Inferior parietal cortex (tissue), 1 donor: Measurements from ENCODE around the gene AP5S1.
A peak's percentile ranks its signal among the peaks of the same experiment; 100 is the strongest.
"Not testable (repeated sequence)": the region's sequence is repeated elsewhere in the genome, so short reads cannot be mapped to it uniquely, and the experiment has no call there.

Experiments used
- DNase-seq: peaks from one replicate; pipeline ENCODE4 v3.0.0-alpha.2; 2016; ENCODE audit errors: extremely low spot score

Gene AP5S1

DNA sequence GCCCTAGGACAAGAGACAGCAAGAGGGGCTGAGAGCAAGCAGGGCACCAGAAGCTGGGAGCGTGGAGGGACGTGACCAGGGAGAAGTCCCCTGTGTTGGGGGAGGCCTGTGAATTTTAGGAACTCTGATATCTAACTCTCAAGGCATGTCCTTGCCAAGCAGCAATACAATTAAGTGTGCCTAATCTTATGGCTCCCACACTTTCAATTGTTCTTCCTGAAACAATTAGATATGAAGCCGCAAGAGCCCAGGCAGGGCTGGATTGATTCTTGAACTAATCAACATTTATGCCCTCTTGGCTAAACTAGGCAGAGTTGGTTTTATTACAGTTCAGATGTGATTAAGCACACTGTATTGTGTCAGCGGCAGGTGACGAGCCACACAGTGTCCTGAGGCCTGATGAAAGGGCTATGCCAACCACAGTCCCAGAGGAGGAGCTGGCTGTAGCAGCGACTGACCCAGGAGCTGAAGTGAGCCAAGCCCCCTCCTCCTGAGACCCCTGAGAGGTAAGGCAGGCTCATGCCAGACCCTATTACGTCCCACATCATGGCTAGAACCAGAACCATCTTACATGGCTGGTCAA, 22.1 kb downstream of the AP5S1 start:
- DNase-seq = no peak

GRCh38 chr20:3843490-3843889, 23.1 kb downstream of the AP5S1 start:
- no peak for DNase-seq

DNA sequence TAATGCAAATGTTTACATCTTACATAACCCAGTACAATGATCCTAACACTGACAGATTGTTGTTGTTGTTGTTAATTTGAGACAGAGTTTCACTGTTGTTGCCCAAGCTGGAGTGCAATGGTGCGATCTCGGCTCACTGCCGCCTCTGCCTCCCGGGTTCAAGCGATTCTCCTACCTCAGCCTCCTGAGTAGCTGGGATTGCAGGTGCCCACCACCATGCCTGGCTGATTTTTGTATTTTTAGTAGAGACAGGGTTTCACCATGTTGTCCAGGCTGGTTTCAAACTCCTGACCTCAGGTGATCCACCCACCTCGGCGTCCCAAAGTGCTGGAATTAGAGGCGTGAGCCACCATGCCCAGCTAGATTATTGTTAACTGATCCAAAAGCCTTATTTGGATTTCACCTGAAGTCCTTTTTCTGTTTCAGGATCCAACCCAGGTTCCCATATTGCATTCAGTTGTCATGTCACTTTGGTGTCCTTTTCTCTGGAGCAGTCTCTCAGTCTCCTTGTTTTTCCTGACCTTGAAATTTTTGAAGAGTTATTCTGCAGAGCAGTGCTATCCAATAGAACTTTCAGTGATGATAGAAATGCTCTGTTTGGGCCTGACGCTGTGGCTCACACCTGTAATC, 23.8 kb downstream of the AP5S1 start:
- not testable (repeated sequence) for DNase-seq

DNA sequence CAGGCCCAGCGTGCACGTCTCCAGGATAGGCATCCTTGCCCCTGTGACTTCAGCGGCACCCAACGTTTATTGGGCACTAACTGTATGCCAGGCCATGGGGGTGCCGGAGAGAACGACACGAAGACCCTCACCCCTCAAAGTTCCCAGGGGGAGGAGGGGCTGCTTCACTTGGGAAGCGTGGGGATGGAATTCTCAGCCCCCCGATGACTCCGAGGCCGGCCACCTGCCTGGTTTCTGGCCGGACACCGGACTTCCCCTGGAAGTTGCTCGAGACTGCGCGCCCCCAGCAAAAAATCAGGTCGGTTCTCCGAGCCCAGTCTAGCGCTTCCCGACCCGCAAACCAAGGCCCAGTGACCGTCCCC, 26.0 kb downstream of the AP5S1 start:
- DNase-seq = peak; percentile 3

DNA sequence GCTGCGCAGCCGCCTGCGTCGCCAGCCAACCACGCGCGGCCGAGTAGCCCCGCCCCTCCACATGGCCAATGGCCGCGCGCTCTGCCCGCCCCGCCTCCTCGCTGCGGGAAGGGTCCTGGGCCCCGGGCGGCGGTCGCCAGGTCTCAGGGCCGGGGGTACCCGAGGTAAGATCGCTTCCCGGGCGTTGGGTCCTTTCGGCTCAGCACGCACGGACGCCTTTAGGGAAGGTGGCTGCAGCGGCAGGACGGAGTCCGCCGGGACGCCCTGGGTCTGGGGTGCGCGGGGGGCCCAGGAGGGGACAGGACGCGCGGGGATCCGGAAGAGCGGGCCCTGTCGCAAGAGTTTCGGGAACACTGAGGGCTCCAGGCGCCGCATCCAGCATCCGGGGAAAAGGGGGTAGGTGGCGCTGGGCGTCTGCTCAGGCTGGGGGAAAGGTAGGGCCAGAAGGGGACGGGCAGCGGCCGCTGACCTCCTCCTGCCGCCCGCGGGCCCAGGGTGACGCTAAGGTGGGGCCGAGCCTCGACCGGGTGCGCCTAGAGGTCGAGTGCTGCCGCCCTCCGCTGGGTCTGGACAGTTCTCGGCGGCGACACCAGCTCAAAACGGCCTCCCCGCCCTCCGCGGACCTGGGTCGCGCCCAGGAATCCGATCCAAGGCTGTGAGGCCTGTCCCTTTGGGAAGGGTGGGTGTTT, 26.5 kb downstream of the AP5S1 start, which contains the start of gene MAVS:
Gene MAVS (plus strand): TSS at position 95 of the 689 bp plus-strand sequence. CDS start 7,791 bp downstream, outside the sequence.
- peak; percentile 85 for DNase-seq

- peak; percentile 26 for DNase-seq
Measured at GRCh38 chr20:3847429-3847940, 27.1 kb downstream of the AP5S1 start.

DNA sequence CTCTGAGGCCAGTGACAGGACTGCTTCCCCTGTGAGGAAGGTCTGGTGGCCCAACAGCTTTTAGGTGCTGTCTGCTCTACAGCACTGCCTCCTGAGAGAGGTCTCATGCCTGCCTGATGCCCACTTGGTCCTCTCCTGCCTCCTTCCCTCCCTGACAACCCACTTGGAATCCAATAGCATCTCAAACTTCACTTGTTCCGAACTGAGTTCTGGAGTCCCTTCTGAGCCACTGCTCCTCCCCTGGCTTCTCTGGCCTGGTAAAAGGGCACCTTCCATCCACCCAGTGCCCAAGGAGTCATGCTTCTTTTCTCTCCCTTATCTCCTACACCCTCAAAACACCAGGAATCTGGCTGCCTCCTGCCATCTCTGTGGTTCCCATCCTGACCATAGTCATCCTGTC, 28.2 kb downstream of the AP5S1 start:
- no peak for DNase-seq

- no peak for DNase-seq
Measured at GRCh38 chr20:3854462-3854871, 34.1 kb downstream of the AP5S1 start.

DNA sequence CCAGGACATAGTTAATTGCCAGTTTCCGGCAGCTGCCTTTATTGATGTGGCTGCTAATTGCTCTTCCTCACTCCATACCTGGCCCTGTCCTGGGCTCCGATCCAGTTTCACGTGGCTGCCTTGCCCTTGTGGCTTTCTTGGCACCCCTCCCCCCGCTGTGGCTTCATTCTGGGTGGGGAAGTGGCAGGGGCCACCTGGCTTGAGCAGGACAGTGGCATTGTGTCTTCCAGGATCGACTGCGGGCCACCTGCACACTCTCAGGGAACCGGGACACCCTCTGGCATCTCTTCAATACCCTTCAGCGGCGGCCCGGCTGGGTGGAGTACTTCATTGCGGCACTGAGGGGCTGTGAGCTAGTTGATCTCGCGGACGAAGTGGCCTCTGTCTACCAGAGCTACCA, 37.1 kb downstream of the AP5S1 start:
- no peak for DNase-seq

GRCh38 chr20:3858689-3859088, 38.3 kb downstream of the AP5S1 start:
- no peak for DNase-seq

DNA sequence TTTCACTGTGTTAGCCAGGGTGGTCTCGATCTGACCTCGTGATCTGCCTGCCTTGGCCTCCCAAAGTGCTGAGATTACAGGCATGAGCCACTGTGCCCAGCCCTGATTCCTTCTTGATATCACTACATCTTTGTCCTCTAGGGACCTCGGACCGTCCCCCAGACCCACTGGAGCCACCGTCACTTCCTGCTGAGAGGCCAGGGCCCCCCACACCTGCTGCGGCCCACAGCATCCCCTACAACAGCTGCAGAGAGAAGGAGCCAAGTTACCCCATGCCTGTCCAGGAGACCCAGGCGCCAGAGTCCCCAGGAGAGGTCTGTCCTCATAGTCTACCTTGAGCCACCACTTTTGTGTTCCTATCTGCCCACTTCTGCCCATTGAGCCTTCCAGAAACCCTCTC, 40.8 kb downstream of the AP5S1 start:
- no peak for DNase-seq

- no peak for DNase-seq
Measured at GRCh38 chr20:3862333-3862732, 42.0 kb downstream of the AP5S1 start.

DNA sequence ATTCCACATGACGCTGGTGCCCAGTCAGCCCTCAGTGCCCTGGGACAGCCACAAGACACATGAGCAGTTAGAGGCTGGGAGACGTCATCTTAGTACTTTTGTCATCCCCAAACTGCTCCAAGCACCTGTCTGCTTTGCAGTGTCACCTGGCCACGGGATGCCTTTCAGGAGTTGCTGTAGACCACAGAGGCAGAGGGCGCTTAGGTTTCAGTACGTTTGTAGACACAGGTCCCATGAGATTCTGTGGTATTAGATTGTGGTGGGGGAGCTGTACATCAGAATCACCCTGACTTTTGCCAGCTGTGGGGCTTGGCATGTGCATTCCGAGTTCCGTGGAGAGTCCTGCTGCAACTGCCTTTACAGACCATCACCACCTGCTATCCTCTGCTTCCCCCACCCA, 43.0 kb downstream of the AP5S1 start:
- no peak for DNase-seq

DNA sequence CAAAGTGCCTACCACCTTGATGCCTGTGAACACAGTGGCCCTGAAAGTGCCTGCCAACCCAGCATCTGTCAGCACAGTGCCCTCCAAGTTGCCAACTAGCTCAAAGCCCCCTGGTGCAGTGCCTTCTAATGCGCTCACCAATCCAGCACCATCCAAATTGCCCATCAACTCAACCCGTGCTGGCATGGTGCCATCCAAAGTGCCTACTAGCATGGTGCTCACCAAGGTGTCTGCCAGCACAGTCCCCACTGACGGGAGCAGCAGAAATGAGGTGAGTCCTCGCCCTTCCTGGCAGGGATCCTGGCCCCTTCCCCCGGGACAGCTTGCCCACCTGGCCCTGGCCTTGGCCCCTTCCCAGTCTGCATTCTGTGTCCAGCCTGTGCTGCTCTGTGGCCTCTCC, 44.2 kb downstream of the AP5S1 start:
- DNase-seq = no peak

DNA sequence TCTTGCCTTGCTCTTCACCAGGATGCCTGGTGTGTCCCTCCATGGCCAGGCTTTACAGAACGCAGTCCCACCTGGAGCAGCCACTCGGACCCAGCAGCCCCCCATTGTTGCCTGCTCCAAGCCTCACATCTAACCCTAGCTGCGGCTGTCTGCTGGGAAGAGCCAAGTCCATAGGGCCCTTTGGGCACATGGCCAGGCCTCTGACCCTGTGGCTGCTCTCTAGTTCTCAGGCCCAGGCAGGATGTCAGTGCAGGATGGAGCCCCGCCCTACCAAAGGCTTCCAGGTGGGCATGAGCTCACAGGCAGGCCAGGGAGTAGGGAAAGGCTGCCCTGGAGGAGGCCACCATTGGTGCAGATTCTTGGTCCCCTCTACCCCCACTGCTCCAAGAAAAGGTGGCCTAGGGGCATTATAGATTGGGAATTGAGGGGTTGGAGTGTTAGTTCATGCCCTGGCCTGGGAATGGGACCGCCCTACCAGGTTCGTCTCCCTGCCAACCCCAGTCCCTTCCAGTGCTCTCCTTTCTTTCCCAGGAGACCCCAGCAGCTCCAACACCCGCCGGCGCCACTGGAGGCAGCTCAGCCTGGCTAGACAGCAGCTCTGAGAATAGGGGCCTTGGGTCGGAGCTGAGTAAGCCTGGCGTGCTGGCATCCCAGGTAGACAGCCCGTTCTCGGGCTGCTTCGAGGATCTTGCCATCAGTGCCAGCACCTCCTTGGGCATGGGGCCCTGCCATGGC, 45.0 kb downstream of the AP5S1 start:
- DNase-seq = no peak

DNA sequence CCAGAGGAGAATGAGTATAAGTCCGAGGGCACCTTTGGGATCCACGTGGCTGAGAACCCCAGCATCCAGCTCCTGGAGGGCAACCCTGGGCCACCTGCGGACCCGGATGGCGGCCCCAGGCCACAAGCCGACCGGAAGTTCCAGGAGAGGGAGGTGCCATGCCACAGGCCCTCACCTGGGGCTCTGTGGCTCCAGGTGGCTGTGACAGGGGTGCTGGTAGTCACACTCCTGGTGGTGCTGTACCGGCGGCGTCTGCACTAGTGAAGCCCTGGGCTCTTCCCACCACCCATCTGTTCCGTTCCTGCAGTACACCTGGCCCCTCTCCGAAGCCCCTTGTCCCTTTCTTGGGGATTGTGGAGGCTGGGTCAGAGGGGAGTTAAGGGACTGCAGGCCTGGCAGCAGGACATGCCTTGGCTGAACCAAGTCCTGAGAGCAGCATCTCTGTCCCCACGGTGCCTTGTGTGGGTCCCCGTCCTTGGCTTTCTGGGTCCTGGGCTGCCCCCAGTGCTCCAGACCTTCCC, 45.6 kb downstream of the AP5S1 start:
- DNase-seq = no peak

DNA sequence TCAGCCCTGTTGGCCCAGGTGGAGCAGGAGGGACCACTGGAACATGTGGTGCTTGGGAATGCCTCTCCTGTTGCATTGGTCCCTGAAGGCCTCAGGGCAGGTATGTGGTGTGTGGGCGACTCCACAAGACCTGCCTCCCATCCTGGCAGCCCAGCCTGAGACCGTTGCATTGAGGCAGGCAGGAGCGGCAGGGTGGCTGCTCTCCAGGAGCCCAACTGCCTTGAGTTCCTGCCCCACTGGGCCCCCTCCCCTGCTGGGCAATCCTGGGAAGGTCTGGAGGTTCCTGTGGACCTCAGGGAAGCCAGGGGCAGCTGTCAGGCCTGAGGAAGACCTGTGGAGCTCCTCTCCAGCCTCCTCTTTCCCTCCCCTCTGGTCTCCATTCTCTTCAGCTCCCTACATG, 46.1 kb downstream of the AP5S1 start:
- DNase-seq = no peak

DNA sequence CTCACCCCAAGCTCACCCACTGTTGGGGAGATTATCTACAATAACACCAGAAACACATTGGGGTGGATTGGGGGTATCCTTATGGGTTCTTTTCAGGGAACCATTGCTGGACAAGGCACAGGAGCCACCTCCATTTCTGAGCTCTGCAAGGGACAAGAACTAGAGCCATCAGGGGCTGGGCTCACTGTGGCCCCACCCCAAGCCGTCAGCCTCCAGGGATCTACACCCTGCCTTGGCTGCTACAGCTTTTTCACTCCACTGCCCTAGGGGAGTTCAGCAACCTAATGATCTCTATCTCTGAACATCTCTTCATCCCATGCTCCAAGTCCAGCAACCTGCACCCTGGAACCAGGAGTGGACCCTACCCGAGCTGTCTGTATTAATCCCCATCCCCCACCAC, 47.5 kb downstream of the AP5S1 start:
- DNase-seq = no peak

DNA sequence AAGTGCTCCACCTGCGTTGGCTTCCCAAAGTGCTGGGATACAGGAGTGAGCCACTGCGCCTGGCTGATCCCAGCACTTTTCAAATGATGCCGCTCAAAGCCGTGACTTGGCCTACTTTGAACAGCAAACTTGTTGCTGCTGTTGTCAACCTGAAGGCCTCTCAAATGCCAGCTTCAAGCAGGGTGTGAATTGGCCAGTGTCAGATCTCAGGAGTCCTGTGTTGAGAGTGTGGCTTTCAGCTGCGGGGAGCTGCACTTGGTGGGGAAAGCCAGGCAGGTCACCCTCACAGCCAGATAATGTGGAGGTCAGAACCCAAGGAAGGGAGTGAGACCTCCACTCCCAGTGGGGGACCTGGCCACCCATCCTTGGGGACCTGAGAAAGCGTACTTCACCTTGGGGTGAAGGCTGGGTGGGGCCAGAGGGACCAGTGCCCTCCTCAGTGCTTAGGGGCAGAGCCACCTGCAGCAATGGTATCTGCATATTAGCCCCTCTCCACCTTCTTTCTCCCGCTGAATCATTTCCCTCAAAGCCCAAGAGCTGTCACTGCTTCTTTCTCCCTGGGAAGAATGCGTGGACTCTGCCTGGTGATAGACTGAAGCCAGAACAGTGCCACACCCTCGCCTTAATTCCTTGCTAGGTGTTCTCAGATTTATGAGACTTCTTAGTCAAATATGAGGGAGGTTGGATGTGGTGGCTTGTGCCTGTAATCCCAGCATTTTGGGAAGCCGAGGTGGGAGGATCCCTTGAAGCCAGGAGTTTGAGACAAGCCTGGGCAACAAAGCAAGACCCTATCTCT, 49.7 kb downstream of the AP5S1 start:
- no peak for DNase-seq

DNA sequence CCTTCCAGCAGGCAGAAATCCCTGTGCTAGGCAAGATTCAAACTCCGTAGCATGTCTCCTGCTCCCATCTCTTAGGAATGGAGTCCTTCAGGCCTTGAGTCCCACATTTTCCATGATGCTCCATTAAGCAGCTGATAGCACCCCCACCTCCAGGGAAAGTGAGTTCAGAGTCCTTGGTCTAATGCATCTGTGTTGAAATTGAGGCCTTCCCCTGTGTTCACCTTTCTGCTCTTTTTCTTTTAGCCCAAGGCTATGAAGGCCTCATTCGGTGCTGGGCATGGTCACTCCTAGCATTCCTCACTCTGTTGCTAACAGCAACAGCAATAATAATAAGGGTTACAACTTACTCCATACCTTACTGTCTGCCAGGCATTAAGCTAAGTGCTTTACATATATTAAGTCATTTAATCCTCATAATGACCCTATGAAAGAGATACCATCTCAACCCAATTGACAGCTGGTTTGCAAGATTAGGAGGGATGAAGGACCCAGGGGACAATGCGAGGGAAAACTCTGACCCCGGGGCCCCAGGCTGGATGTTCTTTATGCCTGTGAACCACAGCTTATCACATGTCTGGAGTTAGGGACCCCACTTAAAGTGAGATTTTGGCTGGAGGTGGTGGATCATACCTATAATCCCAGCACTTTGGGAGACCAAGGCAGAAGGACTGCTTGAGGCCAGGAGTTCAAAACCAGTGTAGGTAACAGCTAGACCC, 51.4 kb downstream of the AP5S1 start:
- no peak for DNase-seq

DNA sequence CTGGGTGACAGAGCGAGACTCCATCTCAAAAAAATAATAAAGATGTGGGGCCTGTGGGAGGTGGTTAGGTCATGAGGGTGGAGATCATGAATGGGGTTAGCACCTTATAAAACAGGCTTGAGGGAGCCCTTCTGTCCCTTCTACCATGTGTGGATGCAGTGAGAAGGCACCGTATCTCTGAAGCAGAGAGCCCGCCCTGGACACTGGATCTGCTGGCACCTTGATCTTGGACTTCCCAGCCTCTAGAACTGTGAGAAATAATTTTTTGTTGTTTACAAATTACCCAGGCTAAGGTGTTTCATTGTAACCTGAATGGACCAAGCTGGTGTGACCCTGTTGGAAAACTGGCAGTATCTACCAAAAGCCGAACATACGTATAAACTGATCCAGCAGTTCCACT, 53.2 kb downstream of the AP5S1 start:
- DNase-seq = no peak
